22Rv1 (cell line): Measurements from ENCODE around the gene ATF7IP2.
A peak's percentile ranks its signal among the peaks of the same experiment; 100 is the strongest.

Experiments
- H3K27ac ChIP-seq: fragments of 450-650 bp; 2 replicates; pipeline ENCODE4 v1.5.1; 2017
- ZFX ChIP-seq: fragments of 450-650 bp; IDR thresholded peaks from 2 replicates; pipeline ENCODE4 v1.6.1; 2017; ENCODE audit warnings: antibody characterized with exemption, borderline replicate concordance
- TF ChIP-seq, protein P1 (sequence below): fragments of 450-650 bp; IDR thresholded peaks from 2 replicates; pipeline ENCODE4 v1.5.1; 2017; ENCODE audit warnings: mild to moderate bottlenecking

ATF7IP2 gene

DNA sequence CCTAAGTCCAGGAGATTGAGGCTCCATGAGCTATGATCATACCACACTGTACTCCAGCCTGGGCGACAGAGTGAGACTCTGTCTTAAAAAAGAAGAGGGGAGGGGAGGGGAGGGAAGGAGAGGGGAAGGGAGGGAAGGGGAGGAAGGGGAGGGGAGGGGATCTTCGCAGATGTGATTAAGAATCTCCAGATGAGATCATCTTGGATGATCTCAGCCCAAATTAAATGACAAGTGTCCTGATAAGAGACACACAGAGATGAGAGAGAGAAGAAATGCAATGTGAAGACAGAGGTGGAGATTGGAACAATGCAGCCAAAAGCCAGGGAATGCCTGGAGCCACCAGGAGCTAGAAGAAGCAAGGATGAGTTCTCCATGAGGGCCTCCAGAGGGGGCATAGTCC is 124.4 kb downstream of the ATF7IP2 start:
- no peak for TF ChIP-seq ZFX
- TF ChIP-seq, protein P1, sequence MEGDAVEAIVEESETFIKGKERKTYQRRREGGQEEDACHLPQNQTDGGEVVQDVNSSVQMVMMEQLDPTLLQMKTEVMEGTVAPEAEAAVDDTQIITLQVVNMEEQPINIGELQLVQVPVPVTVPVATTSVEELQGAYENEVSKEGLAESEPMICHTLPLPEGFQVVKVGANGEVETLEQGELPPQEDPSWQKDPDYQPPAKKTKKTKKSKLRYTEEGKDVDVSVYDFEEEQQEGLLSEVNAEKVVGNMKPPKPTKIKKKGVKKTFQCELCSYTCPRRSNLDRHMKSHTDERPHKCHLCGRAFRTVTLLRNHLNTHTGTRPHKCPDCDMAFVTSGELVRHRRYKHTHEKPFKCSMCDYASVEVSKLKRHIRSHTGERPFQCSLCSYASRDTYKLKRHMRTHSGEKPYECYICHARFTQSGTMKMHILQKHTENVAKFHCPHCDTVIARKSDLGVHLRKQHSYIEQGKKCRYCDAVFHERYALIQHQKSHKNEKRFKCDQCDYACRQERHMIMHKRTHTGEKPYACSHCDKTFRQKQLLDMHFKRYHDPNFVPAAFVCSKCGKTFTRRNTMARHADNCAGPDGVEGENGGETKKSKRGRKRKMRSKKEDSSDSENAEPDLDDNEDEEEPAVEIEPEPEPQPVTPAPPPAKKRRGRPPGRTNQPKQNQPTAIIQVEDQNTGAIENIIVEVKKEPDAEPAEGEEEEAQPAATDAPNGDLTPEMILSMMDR, result no peak

DNA sequence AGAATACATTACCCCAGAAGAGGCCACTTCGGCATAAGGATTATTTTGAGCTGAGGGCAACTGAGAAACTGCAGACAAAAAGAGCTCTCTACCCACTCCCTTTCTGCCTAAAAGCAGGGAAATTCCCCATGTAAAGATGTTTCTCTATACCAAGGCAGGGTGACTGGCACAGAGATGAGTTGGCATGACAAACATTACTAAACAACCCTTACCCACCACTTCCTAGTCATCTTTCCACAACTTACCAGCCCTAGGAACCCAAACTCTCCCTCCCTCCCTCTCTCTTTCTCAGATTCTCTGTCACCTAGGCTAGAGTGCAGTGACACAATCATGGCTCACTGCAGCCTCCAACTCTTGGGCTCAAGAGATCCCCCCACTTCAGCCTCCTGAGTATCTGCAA is 126.0 kb downstream of the ATF7IP2 start:
- TF ChIP-seq ZFX, result no peak
- TF ChIP-seq, protein P1, result no peak
- no peak overlapping the region for H3K27ac ChIP-seq

More for the DNA sequence above, 124.4 kb downstream of the ATF7IP2 start:
- H3K27ac ChIP-seq, result no peak overlapping the region

DNA sequence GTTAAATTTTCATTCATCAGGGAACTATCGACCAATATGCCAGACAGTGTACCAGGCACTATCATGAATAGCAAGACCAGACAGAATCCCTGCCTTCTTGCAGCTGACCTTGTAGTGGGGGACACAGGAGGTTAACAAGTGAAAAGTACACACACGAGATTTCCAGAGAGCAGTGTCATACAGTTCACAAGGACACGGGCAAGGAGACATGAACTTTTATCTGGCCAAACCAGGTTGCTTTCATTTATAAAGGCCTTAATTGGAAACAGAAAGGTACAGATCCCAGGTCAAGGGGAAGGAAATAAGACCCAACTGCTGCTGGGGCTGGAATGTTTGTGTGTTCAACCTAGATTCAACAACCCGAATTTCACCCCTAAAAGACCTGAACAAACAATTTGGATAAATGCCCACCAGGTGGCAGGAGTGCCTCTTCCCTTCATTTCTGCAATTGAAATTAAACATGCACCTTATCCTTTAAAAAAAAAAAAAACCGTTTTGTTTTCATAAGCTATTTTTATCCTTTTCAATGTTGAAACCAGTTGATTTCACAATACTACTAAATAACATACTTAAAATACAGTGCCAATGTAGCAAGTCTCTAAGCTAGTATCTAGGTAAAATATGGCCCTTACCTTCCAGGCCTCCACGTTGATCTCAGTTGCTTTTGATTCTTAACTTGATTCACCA is 128.7 kb downstream of the ATF7IP2 start:
- H3K27ac ChIP-seq, result no peak overlapping the region
- TF ChIP-seq, protein P1, result peak; percentile 77
- no peak for TF ChIP-seq ZFX

DNA sequence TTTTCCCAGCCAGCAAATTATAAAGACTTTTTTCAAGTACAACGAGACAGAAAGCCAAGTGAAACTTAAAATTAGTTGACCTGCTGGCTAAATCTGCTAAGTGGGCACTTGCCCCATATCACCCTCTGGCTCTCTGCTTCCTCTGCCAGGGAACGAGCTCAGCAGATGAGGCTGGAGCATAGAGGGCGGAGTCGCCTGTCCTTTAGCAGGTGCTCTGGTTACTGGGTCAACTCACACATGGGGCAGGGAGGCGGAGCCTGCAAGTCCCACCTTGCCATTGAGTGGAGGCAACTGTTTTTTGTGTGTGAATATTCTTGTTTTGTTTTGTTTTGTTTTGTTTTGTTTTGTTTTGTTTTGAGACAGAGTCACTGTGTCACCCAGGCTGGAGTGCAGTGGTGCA is 132.0 kb downstream of the ATF7IP2 start:
- H3K27ac ChIP-seq, result no peak overlapping the region
- TF ChIP-seq, protein P1, result no peak
- TF ChIP-seq ZFX, result no peak

DNA sequence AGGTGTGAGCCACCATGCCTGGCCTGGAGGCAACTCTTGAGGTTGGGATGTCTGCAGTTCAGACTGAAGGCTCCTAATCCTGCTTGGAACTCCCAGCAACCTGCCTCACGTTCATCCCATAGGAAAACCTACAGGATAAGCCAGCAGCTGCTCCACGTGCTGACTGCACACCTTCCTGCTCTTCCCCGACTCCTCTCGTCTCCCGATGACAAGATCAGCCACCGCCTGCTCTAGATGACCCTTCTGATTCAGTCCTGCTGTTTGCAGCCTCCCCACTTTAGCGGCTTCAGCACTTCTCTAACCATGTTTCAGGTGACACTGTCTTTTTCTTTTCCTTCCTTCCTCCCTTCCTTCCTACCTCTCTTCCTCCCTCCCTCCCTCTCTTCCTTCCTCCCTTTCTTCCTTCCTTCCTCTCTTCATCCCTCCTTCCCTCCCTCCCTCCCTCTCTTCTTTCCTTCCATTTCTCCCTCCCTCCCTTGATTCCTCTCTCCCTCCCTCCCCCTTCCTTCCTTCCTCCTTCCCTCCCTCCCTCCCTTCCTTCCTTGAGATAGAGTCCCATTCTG is 132.7 kb downstream of the ATF7IP2 start:
- TF ChIP-seq ZFX, result no peak
- TF ChIP-seq, protein P1, result no peak
- H3K27ac ChIP-seq, result no peak overlapping the region

DNA sequence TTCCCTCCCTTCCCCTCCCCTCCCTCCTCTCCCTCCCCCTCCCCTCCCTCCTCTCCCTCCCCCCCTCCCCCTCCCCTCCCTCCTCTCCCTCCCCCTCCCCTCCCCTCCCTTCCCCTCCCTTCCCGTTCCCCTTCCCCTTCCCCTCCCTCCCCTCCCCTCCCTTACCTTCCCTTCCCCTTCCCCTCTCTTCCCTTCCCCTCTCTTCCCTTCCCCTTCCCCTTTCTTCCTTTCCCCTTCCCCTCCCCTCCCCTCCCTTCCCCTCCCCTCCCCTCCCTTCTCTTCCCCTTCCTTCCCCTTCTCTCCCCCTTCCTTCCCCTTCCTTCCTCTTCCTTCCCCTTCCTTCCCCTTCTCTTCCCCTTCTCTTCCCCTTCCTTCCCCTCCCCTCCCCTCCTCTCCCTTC is 133.4 kb downstream of the ATF7IP2 start:
- H3K27ac ChIP-seq, result no peak overlapping the region
- no peak for TF ChIP-seq ZFX
- TF ChIP-seq, protein P1, result no peak

DNA sequence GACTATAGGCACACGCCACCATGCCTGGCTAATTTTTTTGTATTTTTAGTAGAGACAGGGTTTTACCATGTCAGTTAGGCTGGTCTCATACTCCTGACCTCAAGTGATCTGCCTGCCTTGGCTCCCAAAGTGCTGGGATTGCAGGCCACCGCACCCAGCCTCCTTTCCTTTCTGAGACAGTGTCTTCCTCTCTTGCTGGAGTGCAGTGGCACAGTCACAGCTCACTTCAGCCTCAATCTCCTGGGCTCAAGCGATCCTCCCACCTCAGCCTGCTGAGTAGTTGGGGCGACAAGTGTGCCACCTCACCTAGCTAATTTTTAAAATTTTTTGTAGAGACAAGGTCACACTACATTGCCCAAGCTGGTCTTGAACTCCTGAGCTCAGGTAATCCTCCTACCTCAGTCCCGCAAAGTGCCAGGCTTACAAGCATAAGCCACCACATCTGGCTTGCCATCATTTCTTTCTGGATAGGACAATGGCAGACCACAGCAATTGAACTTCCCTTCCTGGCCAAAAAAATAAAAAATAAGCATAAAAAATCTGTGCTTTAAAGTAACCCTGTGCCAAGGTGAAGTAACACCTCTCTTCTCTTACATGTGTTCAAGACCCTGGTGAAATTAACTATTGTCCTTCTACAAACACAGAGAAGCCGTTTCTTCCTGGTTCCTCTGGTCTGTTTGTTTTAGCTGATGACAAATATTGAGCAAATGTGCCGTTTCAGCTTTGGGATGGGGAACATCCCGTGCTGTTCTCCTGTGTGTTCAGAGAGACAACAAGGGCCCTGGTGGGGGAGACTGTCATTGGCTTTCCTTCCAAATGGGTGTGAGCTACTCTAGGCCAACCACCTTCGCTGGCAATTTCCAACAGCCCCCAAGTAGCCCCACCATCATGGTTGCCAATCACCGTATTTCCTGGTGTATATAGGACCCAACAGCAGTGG is 134.3 kb downstream of the ATF7IP2 start:
- no peak for TF ChIP-seq ZFX
- TF ChIP-seq, protein P1, result no peak
- peak overlapping the region; percentile 72 for H3K27ac ChIP-seq
